Endothelial cell of umbilical vein (primary cell): ENCODE results near the gene COL23A1. TPM values are rescaled to one million over a fixed set of nuclear protein-coding genes. Genes with fewer than 3 reads are reported as not detected.

Experiments
- BruUV-seq: library from RNA; stranded (reverse); fragments of 400-500 nt; replicated peaks from 2 replicates; lab custom pipeline; 2021; lab: Mats Ljungman, UMichigan
- CTCF ChIA-PET: fragments of 300-600, 350-600 bp; sonication (Branson Sonifier 250); formaldehyde crosslinking; loops from one replicate; lab custom pipeline; 2021; ENCODE audit warnings: antibody characterized with exemption, inconsistent platforms; lab: Charles Lee
- POLR2A ChIA-PET: fragments of 300-600, 350-600 bp; sonication (Branson Sonifier 250); formaldehyde crosslinking; loops from one replicate; lab custom pipeline; 2021; ENCODE audit warnings: antibody characterized with exemption, inconsistent platforms; lab: Charles Lee
- DNase-seq: peaks from one replicate; pipeline ENCODE4 v3.0.0-alpha.2; 2011; ENCODE audit warnings: low read depth, low spot score
- FAIRE-seq: peaks from 2 replicates; lab custom pipeline; 2011; peaks lifted over from hg19 to GRCh38; lab: Jason Lieb, UNC
- H2AFZ ChIP-seq: 2 replicates; pipeline ENCODE4 v1.6.0; 2012; ENCODE audit warnings: low read depth, low read length, control low read depth, inconsistent platforms
- H3K27ac ChIP-seq: 2 replicates; pipeline ENCODE4 v1.5.1; 2011; ENCODE audit warnings: low read depth, mild to moderate bottlenecking, control low read depth, low read length, moderate library complexity; ENCODE audit not compliant: insufficient read depth
- H3K27me3 ChIP-seq, 2 experiments: 2 replicates each; pipeline versions ENCODE4 v1.6.0 to v1.6.1; 2011; ENCODE audit warnings: low read length in 2 of 2, mixed read lengths in 1 of 2; ENCODE audit not compliant: control insufficient read depth in 2 of 2, insufficient read depth in 2 of 2
- H3K36me3 ChIP-seq, 2 experiments: 2 replicates in 1 of 2; 3 replicates in 1 of 2; pipeline ENCODE4 v1.5.1; 2011; ENCODE audit warnings: low read length in 2 of 2, mild to moderate bottlenecking in 1 of 2, moderate library complexity in 1 of 2; ENCODE audit not compliant: control insufficient read depth in 2 of 2, insufficient read depth in 2 of 2; ENCODE audit errors: extremely low read depth in 1 of 2
- H3K4me1 ChIP-seq: 3 replicates; pipeline ENCODE4 v1.5.1; 2011; ENCODE audit warnings: mild to moderate bottlenecking, low read length; ENCODE audit not compliant: control insufficient read depth, insufficient read depth; ENCODE audit errors: extremely low read depth
- H3K4me2 ChIP-seq: 2 replicates; pipeline ENCODE4 v1.6.1; 2011; ENCODE audit warnings: low read length, control low read depth, mixed read lengths; ENCODE audit not compliant: insufficient read depth
- H3K4me3 ChIP-seq, 3 experiments: fragments of 200-600 bp in 1 of 3; sonication (generic), shearing (Covaris generic) in 1 of 3; replicated peaks in 1 of 3; 2 replicates each; pipeline ENCODE4 v1.5.1; 2011 to 2016; ENCODE audit warnings: control low read depth in 3 of 3, low read length in 3 of 3, mild to moderate bottlenecking in 2 of 3, inconsistent platforms in 1 of 3, low read depth in 1 of 3, moderate library complexity in 1 of 3; ENCODE audit not compliant: insufficient read depth in 1 of 3
- H3K79me2 ChIP-seq: 2 replicates; pipeline ENCODE4 v1.6.0; 2012; ENCODE audit warnings: low read length, inconsistent platforms; ENCODE audit not compliant: control insufficient read depth, insufficient read depth
- H3K9ac ChIP-seq: replicated peaks from 2 replicates; pipeline ENCODE3; 2011; ENCODE audit warnings: low read length, control low read depth; ENCODE audit not compliant: insufficient read depth; ENCODE audit errors: extremely low read depth
- H3K9me1 ChIP-seq: replicated peaks from 3 replicates; pipeline ENCODE4 v1.6.0; 2011; ENCODE audit warnings: mild to moderate bottlenecking, low read length; ENCODE audit not compliant: control insufficient read depth, insufficient read depth; ENCODE audit errors: extremely low read depth
- H3K9me3 ChIP-seq: replicated peaks from 2 replicates; pipeline ENCODE4 v1.5.1; 2012; ENCODE audit warnings: low read length, inconsistent platforms; ENCODE audit not compliant: control insufficient read depth, insufficient read depth
- H4K20me1 ChIP-seq: replicated peaks from 2 replicates; pipeline ENCODE3; 2011; ENCODE audit warnings: mild to moderate bottlenecking, low read length; ENCODE audit not compliant: control insufficient read depth, insufficient read depth; ENCODE audit errors: extremely low read depth
- EZH2 ChIP-seq: IDR thresholded peaks from 2 replicates; pipeline ENCODE4 v1.6.1; 2012; ENCODE audit warnings: borderline replicate concordance, low read depth, mild to moderate bottlenecking, moderate library complexity, low read length, inconsistent platforms; ENCODE audit not compliant: severe bottlenecking
- FOS ChIP-seq: IDR thresholded peaks from 2 replicates; pipeline ENCODE4 v1.6.1; 2011; ENCODE audit warnings: mild to moderate bottlenecking, low read length, moderate library complexity, borderline replicate concordance; ENCODE audit not compliant: insufficient read depth
- GATA2 ChIP-seq: IDR thresholded peaks from 2 replicates; pipeline ENCODE4 v1.7.0; 2011; ENCODE audit warnings: low read depth, mild to moderate bottlenecking, moderate library complexity, mixed read lengths, low read length; ENCODE audit not compliant: insufficient read length, insufficient read depth
- JUN ChIP-seq: IDR thresholded peaks from 2 replicates; pipeline ENCODE4 v1.6.1; 2011; ENCODE audit warnings: borderline replicate concordance, low read depth; ENCODE audit not compliant: insufficient read length, insufficient read depth
- MYC ChIP-seq: IDR thresholded peaks from one replicate; pipeline ENCODE4 v1.6.1; 2011; ENCODE audit warnings: mild to moderate bottlenecking, low read depth, low read length
- POLR2A ChIP-seq: IDR thresholded peaks from 2 replicates; pipeline ENCODE4 v1.6.1; 2012; ENCODE audit warnings: low read depth, mild to moderate bottlenecking, control low read depth, low read length
- POLR2AphosphoS5 ChIP-seq: IDR thresholded peaks from 2 replicates; pipeline ENCODE4 v1.6.1; 2012; ENCODE audit warnings: low read depth, mild to moderate bottlenecking, control low read depth, low read length, moderate library complexity; ENCODE audit not compliant: insufficient read depth
- dilution Hi-C: fragments of 300-500 bp; cut with MboI; formaldehyde crosslinking; loops from one replicate; pipeline ENCODE4 v1.15.0; 2019; ENCODE audit warnings: low sequenced_read_pairs; ENCODE audit not compliant: extremely low pct_ligation_motif_present
- intact Hi-C: fragments of 100-400 bp; cut with micrococcal nuclease; formaldehyde crosslinking; loops from one replicate; pipeline ENCODE4 v1.10.0; 2022
- polyA plus RNA-seq, 4 experiments: library from polyadenylated mRNA; depleted of rRNA in 3 of 4; stranded (reverse) in 3 of 4; unstranded in 1 of 4; fragments of >200 nt; gene quantifications; 2 replicates each; pipeline versions ENCODE4 v1.2.1 to v1.2.3, GENCODE V29; 2011 to 2012; ENCODE audit warnings: missing spikeins in 1 of 4
- total RNA-seq: library from RNA; stranded (reverse); gene quantifications from 2 replicates; pipeline ENCODE4 v1.2.3, GENCODE V29; 2021
- TF ChIP-seq, protein P1 (sequence below), 2 donors: IDR thresholded peaks; 1 replicate in 1 of 2; 2 replicates in 1 of 2; pipeline ENCODE4 v1.5.1; 2011; ENCODE audit warnings: low read length in 2 of 2, mild to moderate bottlenecking in 2 of 2, moderate library complexity in 2 of 2, control low read depth in 1 of 2, inconsistent platforms in 1 of 2, low read depth in 1 of 2; ENCODE audit not compliant: insufficient read depth in 1 of 2; ENCODE audit errors: extremely low read depth in 1 of 2
- TF ChIP-seq, protein P2 (sequence below): IDR thresholded peaks from 2 replicates; pipeline ENCODE4 v1.6.1; 2011; ENCODE audit not compliant: insufficient read depth, insufficient read length

The COL23A1 gene
- total and polyA plus RNA-seq, 2 donors (not counting 3 experiments of a cell fraction or from before 2014, with no cell fraction given), result not detected

DNA sequence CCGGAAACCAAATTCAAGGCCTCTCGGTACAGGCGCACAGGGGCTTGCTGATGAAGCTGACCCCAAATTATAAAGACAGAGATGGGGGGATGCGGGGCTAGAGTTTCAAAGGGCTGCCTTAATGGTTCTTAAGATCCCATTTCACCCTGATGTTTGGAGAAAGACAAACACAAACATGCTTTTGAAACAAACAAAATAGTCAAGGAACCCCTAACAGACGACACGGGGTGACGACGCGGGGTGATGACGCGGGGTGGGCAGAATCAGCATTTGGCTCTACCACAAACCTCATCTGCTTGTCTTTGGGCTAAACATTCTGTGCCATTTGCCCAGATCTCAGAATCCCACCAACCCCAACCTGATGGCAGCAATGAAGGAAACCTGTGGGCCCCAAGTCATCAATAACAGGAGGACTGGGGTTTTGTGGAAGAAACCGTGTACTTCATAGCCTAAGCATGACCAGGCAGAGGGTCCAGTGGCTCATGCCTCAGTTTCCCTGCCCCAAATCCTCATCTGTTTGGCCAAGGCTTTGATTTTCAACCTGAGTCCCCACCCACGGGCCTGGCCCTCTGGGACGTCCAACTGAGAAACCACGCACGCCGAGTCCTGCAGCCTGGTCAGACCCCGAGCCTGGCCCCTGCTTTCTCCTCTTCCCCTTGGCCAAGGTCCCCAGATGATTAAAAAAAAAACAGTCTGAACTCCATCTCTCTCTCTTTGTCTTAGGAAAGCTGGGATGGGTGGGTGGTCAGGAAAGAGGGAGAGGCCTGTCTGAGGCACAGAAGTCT is 148.5 kb downstream of the COL23A1 start:
- Histone ChIP-seq H3K9me3 (no peaks in the 10 kb centered on the region), H3K4me2 (no peak overlapping the region), H3K27me3 (no peaks in the 10 kb centered on the region), H3K9ac (no peak overlapping the region), H3K36me3 (no peaks in the 10 kb centered on the region), H3K27ac (no peak overlapping the region), H3K4me3 (no peak overlapping the region), H4K20me1 (no peaks in the 10 kb centered on the region), H2AFZ (no peak overlapping the region), H3K4me1 (no peaks in the 10 kb centered on the region), H3K9me1 (no peaks in the 10 kb centered on the region), H3K79me2 (no peaks in the 10 kb centered on the region)
- intact Hi-C loops, result no loop called here
- DNase-seq (no peak), FAIRE-seq (no peak)
- dilution Hi-C loops, result no loop called here
- TF ChIP-seq, protein P1, sequence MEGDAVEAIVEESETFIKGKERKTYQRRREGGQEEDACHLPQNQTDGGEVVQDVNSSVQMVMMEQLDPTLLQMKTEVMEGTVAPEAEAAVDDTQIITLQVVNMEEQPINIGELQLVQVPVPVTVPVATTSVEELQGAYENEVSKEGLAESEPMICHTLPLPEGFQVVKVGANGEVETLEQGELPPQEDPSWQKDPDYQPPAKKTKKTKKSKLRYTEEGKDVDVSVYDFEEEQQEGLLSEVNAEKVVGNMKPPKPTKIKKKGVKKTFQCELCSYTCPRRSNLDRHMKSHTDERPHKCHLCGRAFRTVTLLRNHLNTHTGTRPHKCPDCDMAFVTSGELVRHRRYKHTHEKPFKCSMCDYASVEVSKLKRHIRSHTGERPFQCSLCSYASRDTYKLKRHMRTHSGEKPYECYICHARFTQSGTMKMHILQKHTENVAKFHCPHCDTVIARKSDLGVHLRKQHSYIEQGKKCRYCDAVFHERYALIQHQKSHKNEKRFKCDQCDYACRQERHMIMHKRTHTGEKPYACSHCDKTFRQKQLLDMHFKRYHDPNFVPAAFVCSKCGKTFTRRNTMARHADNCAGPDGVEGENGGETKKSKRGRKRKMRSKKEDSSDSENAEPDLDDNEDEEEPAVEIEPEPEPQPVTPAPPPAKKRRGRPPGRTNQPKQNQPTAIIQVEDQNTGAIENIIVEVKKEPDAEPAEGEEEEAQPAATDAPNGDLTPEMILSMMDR (IDR thresholded peaks at IDR 0.05; ENCODE audit: extremely low read depth in 1 of 2, insufficient read depth in 1 of 2, low read depth in 1 of 2, low read length in 2 of 2), result no peak
- TF ChIP-seq JUN, result no peak
- TF ChIP-seq EZH2, result no peak
- TF ChIP-seq POLR2AphosphoS5, result no peak
- TF ChIP-seq MYC, result no peak
- TF ChIP-seq, protein P2, sequence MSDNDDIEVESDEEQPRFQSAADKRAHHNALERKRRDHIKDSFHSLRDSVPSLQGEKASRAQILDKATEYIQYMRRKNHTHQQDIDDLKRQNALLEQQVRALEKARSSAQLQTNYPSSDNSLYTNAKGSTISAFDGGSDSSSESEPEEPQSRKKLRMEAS, result no peak
- no peak for TF ChIP-seq POLR2A
- TF ChIP-seq FOS, result no peak
- no peak for TF ChIP-seq GATA2
- no TSS peak for BruUV-seq
- ChIA-PET POLR2A (no interaction called here), CTCF (no interaction called here)
